HepG2 (cell line): ENCODE data around the gene DSCAML1. TPM values are rescaled to one million over a fixed set of nuclear protein-coding genes. Genes with fewer than 3 reads are reported as not detected.

Experiments
- ATAC-seq: fragments of 200-7000 bp; cut with Tn5 transposase; 3 replicates; pipeline ENCODE4 v1.9.1; 2020; ENCODE audit warnings: mild to moderate bottlenecking, moderate library complexity
- BruUV-seq: library from RNA; stranded (reverse); fragments of 400-500 nt; replicated peaks from 2 replicates; lab custom pipeline; 2021; lab: Mats Ljungman, UMichigan
- CTCF ChIA-PET: fragments of 300-600 bp; formaldehyde crosslinking; extraction: SDS; loops from one replicate; lab custom pipeline; 2021; ENCODE audit warnings: low total read pairs, inconsistent platforms, low intra/inter-chr PET ratio; lab: Yijun Ruan, JAX
- POLR2A ChIA-PET: fragments of 350-600 bp; sonication (Branson Sonifier 250); formaldehyde crosslinking; loops from one replicate; lab custom pipeline; 2020; ENCODE audit warnings: antibody characterized with exemption, inconsistent platforms; lab: Yijun Ruan, JAX
- DNase-seq: peaks from one replicate; pipeline ENCODE4 v3.0.0-alpha.2; 2015; ENCODE audit warnings: low spot score
- FAIRE-seq: peaks from 3 replicates; lab custom pipeline; 2011; peaks lifted over from hg19 to GRCh38; lab: Jason Lieb, UNC
- H2AFZ ChIP-seq: one replicate; pipeline ENCODE4 v1.6.1; 2011; ENCODE audit warnings: low read length, inconsistent platforms
- H3K27ac ChIP-seq: fragments of 300-600 bp; 3 replicates; pipeline ENCODE4 v1.8.0; 2011; ENCODE audit warnings: mixed run types, mild to moderate bottlenecking, mixed read lengths, low read length, inconsistent platforms; ENCODE audit not compliant: insufficient read depth; ENCODE audit errors: extremely low read length
- H3K27me3 ChIP-seq, 2 experiments: fragments of 200-600 bp in 1 of 2; 2 replicates in 1 of 2; 3 replicates in 1 of 2; pipeline versions ENCODE4 v1.6.0 to v1.8.0; 2011; ENCODE audit warnings: low read length in 2 of 2, mild to moderate bottlenecking in 2 of 2, moderate library complexity in 2 of 2, inconsistent platforms in 1 of 2; ENCODE audit not compliant: insufficient read depth in 2 of 2, control insufficient read depth in 1 of 2
- H3K36me3 ChIP-seq, 2 experiments: fragments of 200-600 bp in 1 of 2; replicated peaks in 1 of 2; 2 replicates in 1 of 2; 3 replicates in 1 of 2; pipeline versions ENCODE4 v1.5.1 to v1.8.0; 2011; ENCODE audit warnings: low read length in 2 of 2, inconsistent platforms in 1 of 2; ENCODE audit not compliant: insufficient read depth in 2 of 2, control insufficient read depth in 1 of 2
- H3K4me1 ChIP-seq: 2 replicates; pipeline ENCODE4 v1.5.1; 2012; ENCODE audit warnings: low read length, inconsistent platforms; ENCODE audit not compliant: insufficient read depth
- H3K4me2 ChIP-seq: 2 replicates; pipeline ENCODE4 v1.6.0; 2011; ENCODE audit warnings: low read depth, low read length, inconsistent platforms
- H3K4me3 ChIP-seq, 3 experiments: fragments of 200-600 bp in 1 of 3; sonication (generic), shearing (Covaris generic) in 1 of 3; replicated peaks in 1 of 3; 2 replicates each; pipeline ENCODE4 v1.5.1; 2011 to 2016; ENCODE audit warnings: low read length in 3 of 3, inconsistent platforms in 2 of 3, low read depth in 2 of 3, mild to moderate bottlenecking in 2 of 3, control low read depth in 1 of 3, mixed read lengths in 1 of 3; ENCODE audit not compliant: insufficient read depth in 1 of 3
- H3K79me2 ChIP-seq: one replicate; pipeline ENCODE4 v1.6.1; 2011; ENCODE audit warnings: low read length, inconsistent platforms; ENCODE audit not compliant: insufficient read depth
- H3K9ac ChIP-seq: 2 replicates; pipeline ENCODE4 v1.6.0; 2011; ENCODE audit warnings: mild to moderate bottlenecking, low read depth, low read length, inconsistent platforms; ENCODE audit not compliant: insufficient read depth
- H3K9me3 ChIP-seq: 2 replicates; pipeline ENCODE4 v1.5.1; 2012; ENCODE audit warnings: mild to moderate bottlenecking, low read length
- H4K20me1 ChIP-seq: 2 replicates; pipeline ENCODE4 v1.6.0; 2011; ENCODE audit warnings: inconsistent platforms, mild to moderate bottlenecking, low read length, moderate library complexity; ENCODE audit not compliant: insufficient read depth
- BRCA1 ChIP-seq: sonication (generic); formaldehyde crosslinking; IDR thresholded peaks from 2 replicates; pipeline ENCODE4 v1.4.0; 2020; ENCODE audit warnings: missing genetic modification reagents
- E2F1 ChIP-seq: sonication (generic); formaldehyde crosslinking; IDR thresholded peaks from 2 replicates; pipeline ENCODE4 v1.5.0; 2020; ENCODE audit warnings: missing genetic modification reagents
- EEA1 ChIP-seq: sonication (generic); formaldehyde crosslinking; IDR thresholded peaks from 2 replicates; pipeline ENCODE4 v1.5.1; 2020; ENCODE audit warnings: mild to moderate bottlenecking, missing genetic modification reagents, borderline replicate concordance
- EED ChIP-seq: sonication (generic); formaldehyde crosslinking; IDR thresholded peaks from 2 replicates; pipeline ENCODE4 v1.5.0; 2020; ENCODE audit warnings: mild to moderate bottlenecking, missing genetic modification reagents
- IKZF1 ChIP-seq: fragments of 450-650 bp; IDR thresholded peaks from 2 replicates; pipeline ENCODE4 v1.7.1; 2016
- JUNB ChIP-seq: sonication (generic); formaldehyde crosslinking; IDR thresholded peaks from 2 replicates; pipeline ENCODE4 v1.8.0; 2022; ENCODE audit warnings: missing genetic modification reagents, mild to moderate bottlenecking, borderline replicate concordance
- KAT8 ChIP-seq: IDR thresholded peaks from 2 replicates; pipeline ENCODE4 v1.6.1; 2016; ENCODE audit warnings: missing genetic modification reagents, missing compliant biosample characterization
- MAFG ChIP-seq: sonication (generic); formaldehyde crosslinking; IDR thresholded peaks from 2 replicates; pipeline ENCODE4 v1.5.1; 2020; ENCODE audit warnings: mild to moderate bottlenecking, missing genetic modification reagents
- MYC ChIP-seq: sonication (generic); formaldehyde crosslinking; IDR thresholded peaks from 2 replicates; pipeline ENCODE4 v1.9.0; 2021; ENCODE audit warnings: missing genetic modification reagents, borderline replicate concordance
- PBX3 ChIP-seq: sonication (generic); formaldehyde crosslinking; IDR thresholded peaks from 2 replicates; pipeline ENCODE4 v1.8.1; 2023; ENCODE audit warnings: missing genetic modification reagents, inconsistent platforms, borderline replicate concordance
- TFDP2 ChIP-seq: sonication (generic); formaldehyde crosslinking; IDR thresholded peaks from 2 replicates; pipeline ENCODE4 v1.4.0; 2020; ENCODE audit warnings: missing genetic modification reagents
- ZFP1 ChIP-seq: IDR thresholded peaks from 2 replicates; pipeline ENCODE4 v1.6.1; 2016
- ZNF580 ChIP-seq: IDR thresholded peaks from 2 replicates; pipeline ENCODE4 v1.6.1; 2016; ENCODE audit warnings: low read depth, borderline replicate concordance
- ZNF761 ChIP-seq: sonication (generic); formaldehyde crosslinking; conservative IDR thresholded peaks from 2 replicates; pipeline ENCODE4 v1.4.0; 2020; ENCODE audit warnings: mild to moderate bottlenecking, missing genetic modification reagents
- ZSCAN12 ChIP-seq: sonication (generic); formaldehyde crosslinking; IDR thresholded peaks from 2 replicates; pipeline ENCODE4 v1.9.0; 2021; ENCODE audit warnings: mild to moderate bottlenecking, missing genetic modification reagents
- WGBS: methylation state at CpG from one replicate; pipeline ENCODE4 v1.1.6; 2017; ENCODE audit warnings: low lambda C conversion rate; 5-methylcytosine and 5-hydroxymethylcytosine counted together
- in situ Hi-C: cut with HindIII; loops from 2 replicates; pipeline ENCODE4 v1.10.0; 2017; ENCODE audit warnings: low pct_unique_long_range_greater_than_20kb; ENCODE audit not compliant: extremely low pct_ligation_motif_present
- intact Hi-C: fragments of 100-400 bp; cut with micrococcal nuclease; formaldehyde crosslinking; loops from one replicate; pipeline ENCODE4 v1.10.0; 2022; ENCODE audit not compliant: unreplicated experiment
- polyA plus RNA-seq, 8 experiments: library from polyadenylated mRNA; depleted of rRNA in 3 of 8; stranded (reverse) in 7 of 8; unstranded in 1 of 8; fragments of >200 nt; fragmentation: Illumina TruSeq in 4 of 8; extraction: Trizol in 4 of 8; gene quantifications; 2 replicates each; pipeline versions ENCODE4 v1.2.1 to v1.2.3, GENCODE V29; 2011 to 2016; ENCODE audit warnings: low read depth in 4 of 8, missing spikeins in 1 of 8, mixed read lengths in 1 of 8; ENCODE audit not compliant: insufficient read depth in 1 of 8
- total RNA-seq, 5 experiments: library from RNA; depleted of rRNA; stranded (reverse); fragments of >200 nt; fragmentation: Illumina TruSeq; extraction: Trizol; gene quantifications; 2 replicates each; pipeline ENCODE4 v1.2.3, GENCODE V29; 2016; ENCODE audit warnings: low read depth in 1 of 5

Gene DSCAML1
- total and polyA plus RNA-seq, 2 of the 13 experiments (the other 11 are each of a cell fraction or from before 2014, with no cell fraction given): 0.29 to 0.40 TPM

GRCh38 chr11:117423046-117423575, 373.9 kb downstream of the DSCAML1 start:
- no TSS peak for BruUV-seq
- TF ChIP-seq KAT8 (CRISPR knock-in tag) (no peak), ZNF761 (no peak), BRCA1 (no peak), TFDP2 (CRISPR knock-in tag) (no peak), JUNB (CRISPR knock-in tag) (no peak), ZFP1 (CRISPR knock-in tag) (no peak), IKZF1 (no peak), ZNF580 (CRISPR knock-in tag) (no peak), EED (CRISPR knock-in tag) (no peak), MYC (no peak), MAFG (CRISPR knock-in tag) (no peak), EEA1 (CRISPR knock-in tag) (no peak), ZSCAN12 (CRISPR knock-in tag) (no peak), PBX3 (CRISPR knock-in tag) (no peak), E2F1 (CRISPR knock-in tag) (no peak)
- Histone ChIP-seq H2AFZ (no peak overlapping the region), H3K27me3 (peaks cover 5 to 24% of the 10 kb centered on the region in 2 experiments; a peak in 4 of 5 replicates), H3K79me2 (no peaks in the 10 kb centered on the region), H3K9ac (no peak overlapping the region), H3K4me3 (no peak overlapping the region), H3K27ac (no peak overlapping the region), H3K36me3 (no peaks in the 10 kb centered on the region), H3K4me1 (peaks cover 26% of the 10 kb centered on the region), H3K9me3 (no peaks in the 10 kb centered on the region), H3K4me2 (no peak overlapping the region), H4K20me1 (no peaks in the 10 kb centered on the region)
- ATAC-seq (no peak), DNase-seq (no peak), FAIRE-seq (no peak)
- 72% methylated on average over 14 of the region's 14 CpGs for WGBS
- in situ Hi-C loops: no loop called here
- POLR2A ChIA-PET: no interaction called here
- intact Hi-C loops: loop anchor here (10.0 kb wide), 1 partner anchor 522 kb away; no protein-coding TSS in a partner anchor
- CTCF ChIA-PET: no interaction called here
